ENCODE data around the gene CAPN5.

GRCh38 chr11:77066229-77067042 is at the start of gene CAPN5:
- TF ChIP-seq EZH2 (IDR thresholded peaks at IDR 0.05; ENCODE audit: borderline replicate concordance, low read length) (no peak), CTCF (IDR thresholded peaks at IDR 0.05; ENCODE audit: low read length) (peak; percentile 36)
